ENCODE results near the gene BAZ2A.

DNA sequence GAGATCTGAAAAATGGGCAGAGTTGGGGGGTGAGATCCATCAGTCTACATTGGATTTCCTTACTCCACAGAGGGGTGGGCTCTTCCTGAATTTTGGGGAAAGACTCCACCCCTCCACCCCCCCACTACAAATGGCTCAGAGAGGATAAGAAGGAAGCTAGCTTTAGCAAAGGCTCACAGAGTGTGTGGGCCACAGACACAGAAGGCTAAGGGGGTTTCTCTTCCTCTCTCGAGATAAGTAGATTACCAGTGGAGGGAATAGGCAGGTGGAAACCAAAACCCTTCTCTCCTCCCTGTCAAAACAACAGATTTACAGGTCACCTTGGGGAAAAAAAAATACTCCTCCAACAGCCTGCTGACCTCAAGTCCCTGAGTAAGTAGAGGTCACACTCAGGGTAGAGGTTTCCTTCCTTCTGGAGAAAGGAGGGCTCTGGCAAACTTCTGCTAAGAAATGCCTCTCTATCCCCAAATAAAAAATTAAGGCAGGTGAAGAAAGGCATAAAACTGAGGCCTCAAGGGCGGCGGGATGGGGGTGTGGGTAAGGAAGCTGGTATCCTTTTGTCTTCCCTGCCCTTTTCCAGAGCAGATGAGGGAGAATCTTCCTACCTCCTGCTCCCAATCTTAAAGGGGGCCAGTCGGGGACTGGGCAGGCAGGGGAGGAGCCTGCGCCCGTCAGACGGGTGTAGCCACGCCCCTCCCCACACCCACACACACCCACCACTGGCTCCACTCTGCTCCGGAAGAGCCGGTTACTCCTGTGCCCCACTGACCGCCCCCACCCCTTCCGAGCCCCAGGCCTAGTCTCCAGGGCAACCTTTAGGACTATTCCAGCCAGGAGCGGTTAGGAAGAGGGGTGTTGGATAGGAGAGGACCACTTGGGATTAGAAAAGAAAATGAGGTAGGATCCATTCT lies 1.9 kb upstream of the BAZ2A start:
- no peak for TF ChIP-seq CTCF (IDR thresholded peaks at IDR 0.05)
- TF ChIP-seq POLR2A (IDR thresholded peaks at IDR 0.05): no peak
